Loucy (cell line): ENCODE measurements around the gene ZNF474.

Experiments
- EZH2phosphoT487 ChIP-seq: fragments of 200-600 bp; IDR thresholded peaks from 2 replicates; pipeline ENCODE4 v1.6.1; 2018; ENCODE audit warnings: antibody characterized with exemption, mild to moderate bottlenecking, moderate library complexity, borderline replicate concordance
- TF ChIP-seq, protein P1 (sequence below): fragments of 200-600 bp; sonication (generic); conservative IDR thresholded peaks from 2 replicates; pipeline ENCODE4 v1.5.1; 2014; ENCODE audit warnings: mild to moderate bottlenecking, antibody characterized with exemption, low read length

DNA sequence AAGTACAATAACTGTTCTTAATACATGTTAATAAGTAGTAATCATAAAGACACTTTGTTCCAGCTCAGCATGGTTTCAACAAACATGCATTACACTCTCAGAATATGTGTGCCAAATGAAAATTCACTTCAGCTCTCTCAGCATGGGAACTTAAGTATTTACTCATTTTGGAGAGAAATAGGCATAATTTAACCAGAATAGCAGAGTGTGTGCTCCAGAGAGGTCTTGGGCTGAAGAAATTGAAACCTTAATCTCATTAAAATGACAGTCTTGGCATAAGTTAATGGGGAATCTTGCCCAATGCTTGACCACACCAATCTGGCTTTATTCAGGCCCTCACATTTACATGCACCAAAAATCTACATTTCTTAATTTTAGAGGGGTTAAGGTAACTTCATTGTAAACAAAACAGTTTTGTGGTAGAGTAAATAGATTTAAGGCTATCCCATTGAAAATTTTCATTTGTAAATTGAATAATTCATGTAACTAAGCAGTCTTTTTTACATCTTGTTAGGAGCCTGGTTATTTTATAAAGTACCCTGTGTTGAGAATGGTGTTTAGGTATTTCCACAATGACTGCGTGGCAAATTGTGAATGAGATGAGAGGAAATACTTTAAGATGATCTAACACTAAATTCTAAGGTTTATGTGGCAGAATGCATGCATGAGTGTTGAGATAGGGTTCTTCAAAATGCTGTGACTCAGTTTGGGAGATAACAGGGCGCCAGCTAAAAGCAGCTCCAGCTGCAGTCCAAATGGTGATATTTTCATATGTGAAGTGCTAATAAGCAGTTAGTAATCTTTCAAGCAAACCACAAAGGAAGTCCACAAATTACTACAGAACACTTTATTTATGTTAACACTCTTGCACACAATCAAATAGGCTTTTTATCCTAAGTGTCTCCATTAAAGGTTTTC lies 40.0 kb upstream of the ZNF474 start:
- TF ChIP-seq, protein P1, sequence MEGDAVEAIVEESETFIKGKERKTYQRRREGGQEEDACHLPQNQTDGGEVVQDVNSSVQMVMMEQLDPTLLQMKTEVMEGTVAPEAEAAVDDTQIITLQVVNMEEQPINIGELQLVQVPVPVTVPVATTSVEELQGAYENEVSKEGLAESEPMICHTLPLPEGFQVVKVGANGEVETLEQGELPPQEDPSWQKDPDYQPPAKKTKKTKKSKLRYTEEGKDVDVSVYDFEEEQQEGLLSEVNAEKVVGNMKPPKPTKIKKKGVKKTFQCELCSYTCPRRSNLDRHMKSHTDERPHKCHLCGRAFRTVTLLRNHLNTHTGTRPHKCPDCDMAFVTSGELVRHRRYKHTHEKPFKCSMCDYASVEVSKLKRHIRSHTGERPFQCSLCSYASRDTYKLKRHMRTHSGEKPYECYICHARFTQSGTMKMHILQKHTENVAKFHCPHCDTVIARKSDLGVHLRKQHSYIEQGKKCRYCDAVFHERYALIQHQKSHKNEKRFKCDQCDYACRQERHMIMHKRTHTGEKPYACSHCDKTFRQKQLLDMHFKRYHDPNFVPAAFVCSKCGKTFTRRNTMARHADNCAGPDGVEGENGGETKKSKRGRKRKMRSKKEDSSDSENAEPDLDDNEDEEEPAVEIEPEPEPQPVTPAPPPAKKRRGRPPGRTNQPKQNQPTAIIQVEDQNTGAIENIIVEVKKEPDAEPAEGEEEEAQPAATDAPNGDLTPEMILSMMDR = no peak
- TF ChIP-seq EZH2phosphoT487 = no peak
